ENCODE data around the gene MCUB.
"Not testable (repeated sequence)": the region's sequence is repeated elsewhere in the genome, so short reads cannot be mapped to it uniquely, and the experiment has no call there.

Gene MCUB

GRCh38 chr4:109675843-109676242 is 115.8 kb downstream of the MCUB start:
- in situ Hi-C loops (cut with HindIII; ENCODE audit: low sequenced_read_pairs) = no loop called here

- in situ Hi-C loops (cut with HindIII; ENCODE audit: low sequenced_read_pairs) = no loop called here
These were observed 116.8 kb downstream of the MCUB start for GRCh38 chr4:109676886-109677285.

GRCh38 chr4:109678472-109678871 is 118.4 kb downstream of the MCUB start:
- in situ Hi-C loops (cut with HindIII; ENCODE audit: low sequenced_read_pairs) = not testable (repeated sequence)

GRCh38 chr4:109678925-109679324 is 118.9 kb downstream of the MCUB start:
- in situ Hi-C loops (cut with HindIII; ENCODE audit: low sequenced_read_pairs) = not testable (repeated sequence)

- in situ Hi-C loops (cut with HindIII; ENCODE audit: low sequenced_read_pairs) = no loop called here
These were observed 122.8 kb downstream of the MCUB start for GRCh38 chr4:109682875-109683274.

- in situ Hi-C loops (cut with HindIII; ENCODE audit: low sequenced_read_pairs) = no loop called here
These were observed 123.7 kb downstream of the MCUB start for GRCh38 chr4:109683621-109684253.

GRCh38 chr4:109684727-109685126 is 124.7 kb downstream of the MCUB start:
- in situ Hi-C loops (cut with HindIII; ENCODE audit: low sequenced_read_pairs) = no loop called here

- in situ Hi-C loops (cut with HindIII; ENCODE audit: low sequenced_read_pairs) = no loop called here
These were observed 130.8 kb downstream of the MCUB start for GRCh38 chr4:109690690-109691410.

GRCh38 chr4:109691411-109691920 is 131.4 kb downstream of the MCUB start:
- in situ Hi-C loops (cut with HindIII; ENCODE audit: low sequenced_read_pairs) = no loop called here

- in situ Hi-C loops (cut with HindIII; ENCODE audit: low sequenced_read_pairs) = no loop called here
These were observed 138.6 kb downstream of the MCUB start for GRCh38 chr4:109698656-109699055.

GRCh38 chr4:109699553-109700225 is 139.6 kb downstream of the MCUB start:
- in situ Hi-C loops (cut with HindIII; ENCODE audit: low sequenced_read_pairs) = no loop called here

- in situ Hi-C loops (cut with HindIII; ENCODE audit: low sequenced_read_pairs) = no loop called here
These were observed 141.7 kb downstream of the MCUB start for GRCh38 chr4:109701566-109702410.

GRCh38 chr4:109702950-109703663 is 143.1 kb downstream of the MCUB start, which contains the start of gene CASP6:
CASP6 (minus strand) TSS chr4:109703445; CDS start chr4:109703395, 50 bp downstream.
- in situ Hi-C loops (cut with HindIII; ENCODE audit: low sequenced_read_pairs) = no loop called here

GRCh38 chr4:109703664-109704361 is 143.8 kb downstream of the MCUB start:
- in situ Hi-C loops (cut with HindIII; ENCODE audit: low sequenced_read_pairs) = no loop called here

- in situ Hi-C loops (cut with HindIII; ENCODE audit: low sequenced_read_pairs) = no loop called here
These were observed 148.4 kb downstream of the MCUB start for GRCh38 chr4:109708435-109708834.

GRCh38 chr4:109708990-109709389 is 148.9 kb downstream of the MCUB start:
- in situ Hi-C loops (cut with HindIII; ENCODE audit: low sequenced_read_pairs) = no loop called here

- in situ Hi-C loops (cut with HindIII; ENCODE audit: low sequenced_read_pairs) = no loop called here
These were observed 153.5 kb downstream of the MCUB start for GRCh38 chr4:109713500-109713899.

- in situ Hi-C loops (cut with HindIII; ENCODE audit: low sequenced_read_pairs) = no loop called here
These were observed 158.7 kb downstream of the MCUB start for GRCh38 chr4:109718759-109719158.

- in situ Hi-C loops (cut with HindIII; ENCODE audit: low sequenced_read_pairs) = no loop called here
These were observed 159.6 kb downstream of the MCUB start for GRCh38 chr4:109719604-109720003.

GRCh38 chr4:109721033-109721432 is 161.0 kb downstream of the MCUB start:
- in situ Hi-C loops (cut with HindIII; ENCODE audit: low sequenced_read_pairs) = no loop called here
